ENCODE results near the gene RHBDF2.

GRCh38 chr17:76469991-76470739, 31.1 kb downstream of the RHBDF2 start:
- TF ChIP-seq EZH2 (IDR thresholded peaks at IDR 0.05; ENCODE audit: low read length) = no peak
- no peak for TF ChIP-seq CTCF (optimal IDR thresholded peaks at IDR 0.05 in 1 of 3, IDR thresholded peaks at IDR 0.05 in 1 of 3, conservative IDR thresholded peaks at IDR 0.05 in 1 of 3; ENCODE audit: extremely low read depth in 1 of 3, insufficient read depth in 2 of 3, low read length in 3 of 3)

All from keratinocyte (primary cell).